ENCODE measurements around the gene ZNF133.
A peak's percentile ranks its signal among the peaks of the same experiment; 100 is the strongest.

Gene ZNF133

DNA sequence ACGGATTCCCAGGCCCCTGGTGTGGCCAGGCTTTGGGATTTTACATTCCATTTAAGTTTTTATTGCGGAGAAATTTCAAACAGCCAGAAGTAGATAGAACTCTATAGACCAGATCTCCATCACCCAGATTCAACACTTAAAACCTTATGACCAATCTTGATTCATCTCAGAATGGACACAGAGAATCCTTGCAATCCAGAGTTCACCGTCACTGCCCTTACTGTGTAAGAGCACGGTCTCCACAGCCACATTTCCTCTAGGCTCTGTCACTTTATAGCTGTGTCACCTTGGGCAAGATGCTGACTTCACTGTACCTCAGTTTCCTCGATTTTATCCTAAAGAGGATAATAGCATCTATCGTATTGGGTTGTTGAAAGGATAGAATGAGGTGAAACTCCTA lies 979 bp downstream of the ZNF133 start:
- Histone ChIP-seq H2AFZ (ENCODE audit: low read length) (no peak overlapping the region), H3K79me2 (ENCODE audit: insufficient read depth, low read length) (peaks cover 5% of the 10 kb centered on the region; the same call in 1 of the 2 replicates), H3K4me3 (ENCODE audit: low read length, poor library complexity, severe bottlenecking) (peak overlapping the region; percentile 90), H3F3A (ENCODE audit: low read depth) (no peaks in the 10 kb centered on the region), H3K9me2 (replicated peaks; ENCODE audit: low read depth, low read length) (no peaks in the 10 kb centered on the region), H3K4me2 (ENCODE audit: low read depth, low read length, poor library complexity, severe bottlenecking) (peak overlapping the region; percentile 95), H3K27me3 (ENCODE audit: insufficient read depth, low read length, poor library complexity, severe bottlenecking) (peaks cover 30% of the 10 kb centered on the region), H3K4me1 (ENCODE audit: insufficient read depth, low read length, poor library complexity, severe bottlenecking) (peaks cover 8% of the 10 kb centered on the region), H3K9me3 (ENCODE audit: insufficient read depth, low read depth, low read length) (no peaks in the 10 kb centered on the region), H4K20me1 (ENCODE audit: insufficient read depth, low read length, poor library complexity, severe bottlenecking) (no peaks in the 10 kb centered on the region), H3K9ac (ENCODE audit: low read depth, low read length, poor library complexity, severe bottlenecking) (peak overlapping the region; percentile 85), H3K36me3 (ENCODE audit: insufficient read depth, low read length) (no peaks in the 10 kb centered on the region)
- TF ChIP-seq, protein P1, sequence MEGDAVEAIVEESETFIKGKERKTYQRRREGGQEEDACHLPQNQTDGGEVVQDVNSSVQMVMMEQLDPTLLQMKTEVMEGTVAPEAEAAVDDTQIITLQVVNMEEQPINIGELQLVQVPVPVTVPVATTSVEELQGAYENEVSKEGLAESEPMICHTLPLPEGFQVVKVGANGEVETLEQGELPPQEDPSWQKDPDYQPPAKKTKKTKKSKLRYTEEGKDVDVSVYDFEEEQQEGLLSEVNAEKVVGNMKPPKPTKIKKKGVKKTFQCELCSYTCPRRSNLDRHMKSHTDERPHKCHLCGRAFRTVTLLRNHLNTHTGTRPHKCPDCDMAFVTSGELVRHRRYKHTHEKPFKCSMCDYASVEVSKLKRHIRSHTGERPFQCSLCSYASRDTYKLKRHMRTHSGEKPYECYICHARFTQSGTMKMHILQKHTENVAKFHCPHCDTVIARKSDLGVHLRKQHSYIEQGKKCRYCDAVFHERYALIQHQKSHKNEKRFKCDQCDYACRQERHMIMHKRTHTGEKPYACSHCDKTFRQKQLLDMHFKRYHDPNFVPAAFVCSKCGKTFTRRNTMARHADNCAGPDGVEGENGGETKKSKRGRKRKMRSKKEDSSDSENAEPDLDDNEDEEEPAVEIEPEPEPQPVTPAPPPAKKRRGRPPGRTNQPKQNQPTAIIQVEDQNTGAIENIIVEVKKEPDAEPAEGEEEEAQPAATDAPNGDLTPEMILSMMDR (conservative IDR thresholded peaks at IDR 0.05; ENCODE audit: low read length), result no peak
- TF ChIP-seq EZH2phosphoT487 (IDR thresholded peaks at IDR 0.05; ENCODE audit: borderline replicate concordance), result no peak

DNA sequence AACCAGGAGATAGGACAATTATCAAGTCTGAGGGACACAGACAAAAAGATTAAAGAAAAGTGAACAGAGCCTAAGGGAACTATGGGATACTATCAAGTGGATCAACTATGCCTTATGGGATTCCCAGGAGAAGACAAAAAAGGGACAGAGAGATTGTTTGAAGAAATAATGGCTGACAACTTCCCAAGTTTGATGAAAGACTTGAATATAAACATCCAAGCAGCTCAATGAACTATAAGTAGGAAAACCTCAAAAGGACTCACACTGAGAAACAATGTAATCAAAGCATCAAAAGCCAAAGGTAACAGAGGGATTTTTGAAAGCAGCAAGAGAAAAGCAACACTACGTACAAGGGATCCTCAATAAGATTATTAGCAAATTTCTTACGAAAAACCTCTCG lies 11.0 kb downstream of the ZNF133 start:
- no peaks in the 10 kb centered on the region for H3K79me2 ChIP-seq (ENCODE audit: insufficient read depth, low read length)
- H2AFZ ChIP-seq (ENCODE audit: low read length), result no peak overlapping the region
- no peak overlapping the region for H3K4me2 ChIP-seq (ENCODE audit: low read depth, low read length, poor library complexity, severe bottlenecking)
- no peaks in the 10 kb centered on the region for H3K9me3 ChIP-seq (ENCODE audit: insufficient read depth, low read depth, low read length)
- no peaks in the 10 kb centered on the region for H3F3A ChIP-seq (ENCODE audit: low read depth)
- no peaks in the 10 kb centered on the region for H4K20me1 ChIP-seq (ENCODE audit: insufficient read depth, low read length, poor library complexity, severe bottlenecking)
- no peak overlapping the region for H3K4me3 ChIP-seq (ENCODE audit: low read length, poor library complexity, severe bottlenecking)
- no peaks in the 10 kb centered on the region for H3K9me2 ChIP-seq (replicated peaks; ENCODE audit: low read depth, low read length)
- no peaks in the 10 kb centered on the region for H3K36me3 ChIP-seq (ENCODE audit: insufficient read depth, low read length)
- H3K27me3 ChIP-seq (ENCODE audit: insufficient read depth, low read length, poor library complexity, severe bottlenecking), result no peaks in the 10 kb centered on the region
- H3K9ac ChIP-seq (ENCODE audit: low read depth, low read length, poor library complexity, severe bottlenecking), result no peak overlapping the region
- H3K4me1 ChIP-seq (ENCODE audit: insufficient read depth, low read length, poor library complexity, severe bottlenecking), result no peaks in the 10 kb centered on the region
- TF ChIP-seq, protein P1 (conservative IDR thresholded peaks at IDR 0.05; ENCODE audit: low read length), result no peak
- TF ChIP-seq EZH2phosphoT487 (IDR thresholded peaks at IDR 0.05; ENCODE audit: borderline replicate concordance), result no peak

DNA sequence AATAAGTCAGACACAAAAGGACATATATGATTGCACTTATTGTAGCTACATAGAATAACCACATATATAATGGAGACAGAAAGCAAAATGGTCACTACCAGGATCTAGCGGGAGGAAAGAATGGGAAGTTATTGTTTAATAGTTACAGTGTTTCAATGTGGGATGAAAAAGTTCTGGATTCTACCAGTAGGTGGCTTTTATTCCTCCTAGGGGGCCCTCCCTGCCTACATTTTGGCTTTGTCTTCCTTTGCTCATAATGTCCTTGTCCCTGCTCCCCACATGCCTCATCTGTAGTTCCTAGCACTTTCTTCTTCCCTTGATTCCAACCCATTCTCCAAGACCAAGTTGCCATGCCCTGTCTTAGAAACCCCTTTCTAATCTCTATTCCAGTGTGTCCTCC lies 16.3 kb downstream of the ZNF133 start:
- H3K4me3 ChIP-seq (ENCODE audit: low read length, poor library complexity, severe bottlenecking), result no peak overlapping the region
- TF ChIP-seq, protein P1 (conservative IDR thresholded peaks at IDR 0.05; ENCODE audit: low read length), result peak; percentile 45
- TF ChIP-seq EZH2phosphoT487 (IDR thresholded peaks at IDR 0.05; ENCODE audit: borderline replicate concordance), result no peak
- no peaks in the 10 kb centered on the region for H4K20me1 ChIP-seq (ENCODE audit: insufficient read depth, low read length, poor library complexity, severe bottlenecking)
- H2AFZ ChIP-seq (ENCODE audit: low read length), result no peak overlapping the region
- no peak overlapping the region for H3K9ac ChIP-seq (ENCODE audit: low read depth, low read length, poor library complexity, severe bottlenecking)
- no peaks in the 10 kb centered on the region for H3K9me2 ChIP-seq (replicated peaks; ENCODE audit: low read depth, low read length)
- no peak overlapping the region for H3K4me2 ChIP-seq (ENCODE audit: low read depth, low read length, poor library complexity, severe bottlenecking)
- H3F3A ChIP-seq (ENCODE audit: low read depth), result no peaks in the 10 kb centered on the region
- no peaks in the 10 kb centered on the region for H3K9me3 ChIP-seq (ENCODE audit: insufficient read depth, low read depth, low read length)
- no peaks in the 10 kb centered on the region for H3K36me3 ChIP-seq (ENCODE audit: insufficient read depth, low read length)
- no peaks in the 10 kb centered on the region for H3K4me1 ChIP-seq (ENCODE audit: insufficient read depth, low read length, poor library complexity, severe bottlenecking)
- no peaks in the 10 kb centered on the region for H3K27me3 ChIP-seq (ENCODE audit: insufficient read depth, low read length, poor library complexity, severe bottlenecking)
- no peaks in the 10 kb centered on the region for H3K79me2 ChIP-seq (ENCODE audit: insufficient read depth, low read length)
